Hematopoietic multipotent progenitor cell treated with erythropoietin and hydrocortisone succinate and interleukin-3 and kit ligand, for 8 days (in vitro differentiated cells): Measurements from ENCODE around the gene KIRREL1.

Source experiments
- DNase-seq: peaks from one replicate; pipeline ENCODE4 v3.0.0-alpha.2; 2015

KIRREL1 gene

GRCh38 chr1:158007667-158008386 is 14.4 kb downstream of the KIRREL1 start:
- no peak for DNase-seq

GRCh38 chr1:158008630-158009029 is 15.2 kb downstream of the KIRREL1 start:
- DNase-seq: no peak

- DNase-seq: no peak
These were observed 18.3 kb downstream of the KIRREL1 start for GRCh38 chr1:158011714-158012113.

- no peak for DNase-seq
These were observed 20.6 kb downstream of the KIRREL1 start for GRCh38 chr1:158013840-158014730.

GRCh38 chr1:158014731-158015320 is 21.4 kb downstream of the KIRREL1 start:
- DNase-seq: no peak

GRCh38 chr1:158016651-158017335 is 23.3 kb downstream of the KIRREL1 start:
- no peak for DNase-seq

GRCh38 chr1:158017800-158018595 is 24.6 kb downstream of the KIRREL1 start:
- DNase-seq: no peak

- DNase-seq: no peak
These were observed 25.9 kb downstream of the KIRREL1 start for GRCh38 chr1:158019171-158019868.

- DNase-seq: no peak
These were observed 26.9 kb downstream of the KIRREL1 start for GRCh38 chr1:158020259-158020885.

GRCh38 chr1:158020886-158021620 is 27.6 kb downstream of the KIRREL1 start:
- no peak for DNase-seq

- DNase-seq: no peak
These were observed 28.3 kb downstream of the KIRREL1 start for GRCh38 chr1:158021721-158022120.

- DNase-seq: no peak
These were observed 29.3 kb downstream of the KIRREL1 start for GRCh38 chr1:158022554-158023312.

GRCh38 chr1:158024737-158025136 is 31.3 kb downstream of the KIRREL1 start:
- no peak for DNase-seq

GRCh38 chr1:158025576-158026230 is 32.3 kb downstream of the KIRREL1 start:
- no peak for DNase-seq

GRCh38 chr1:158026651-158027050 is 33.2 kb downstream of the KIRREL1 start:
- DNase-seq: no peak

- DNase-seq: no peak
These were observed 34.1 kb downstream of the KIRREL1 start for GRCh38 chr1:158027508-158027907.

GRCh38 chr1:158028969-158029368 is 35.5 kb downstream of the KIRREL1 start:
- DNase-seq: no peak

GRCh38 chr1:158035014-158035413 is 41.6 kb downstream of the KIRREL1 start:
- DNase-seq: no peak

GRCh38 chr1:158035976-158036583 is 42.6 kb downstream of the KIRREL1 start:
- peak; percentile 44 for DNase-seq
